Astrocyte (in vitro differentiated cells and primary cell): ENCODE results near the gene SHANK2. TPM values are rescaled to one million over a fixed set of nuclear protein-coding genes. Genes with fewer than 3 reads are reported as not detected.

Experiments
- DNase-seq: peaks from one replicate; pipeline ENCODE4 v3.0.0-alpha.2; 2010; ENCODE audit warnings: low read depth
- FAIRE-seq: peaks from 2 replicates; lab custom pipeline; 2011; peaks lifted over from hg19 to GRCh38; lab: Jason Lieb, UNC
- H2AFZ ChIP-seq: 2 replicates; pipeline ENCODE4 v1.6.0; 2012; ENCODE audit warnings: low read depth, low read length, inconsistent platforms
- H3K27ac ChIP-seq: 2 replicates; pipeline ENCODE4 v1.5.1; 2011; ENCODE audit warnings: low read depth, low read length, inconsistent platforms
- H3K27me3 ChIP-seq: 2 replicates; pipeline ENCODE4 v1.6.0; 2011; ENCODE audit warnings: low read length, inconsistent platforms; ENCODE audit not compliant: insufficient read depth
- H3K36me3 ChIP-seq: 2 replicates; pipeline ENCODE4 v1.5.1; 2011; ENCODE audit warnings: low read length, inconsistent platforms; ENCODE audit not compliant: insufficient read depth
- H3K4me1 ChIP-seq: 2 replicates; pipeline ENCODE4 v1.5.1; 2011; ENCODE audit warnings: low read length, inconsistent platforms; ENCODE audit not compliant: insufficient read depth
- H3K4me2 ChIP-seq: 2 replicates; pipeline ENCODE4 v1.6.0; 2012; ENCODE audit warnings: low read length, inconsistent platforms
- H3K4me3 ChIP-seq: 2 replicates; pipeline ENCODE4 v1.5.1; 2011; ENCODE audit warnings: low read depth, mild to moderate bottlenecking, low read length, inconsistent platforms; ENCODE audit not compliant: insufficient read depth
- H3K79me2 ChIP-seq: 2 replicates; pipeline ENCODE4 v1.6.0; 2012; ENCODE audit warnings: mild to moderate bottlenecking, low read length, inconsistent platforms; ENCODE audit not compliant: insufficient read depth
- H3K9ac ChIP-seq: 2 replicates; pipeline ENCODE4 v1.6.0; 2012; ENCODE audit warnings: mild to moderate bottlenecking, low read length, inconsistent platforms
- H3K9me3 ChIP-seq: 2 replicates; pipeline ENCODE4 v1.5.1; 2012; ENCODE audit warnings: low read depth, mild to moderate bottlenecking, low read length, inconsistent platforms; ENCODE audit not compliant: insufficient read depth
- H4K20me1 ChIP-seq: 2 replicates; pipeline ENCODE4 v1.6.0; 2012; ENCODE audit warnings: low read length, inconsistent platforms; ENCODE audit not compliant: insufficient read depth
- H3K27ac Mint-ChIP-seq: one replicate; pipeline ENCODE4 v1.8.0; 2021; ENCODE audit warnings: mild to moderate bottlenecking, mixed read lengths; ENCODE audit not compliant: unreplicated experiment
- H3K27me3 Mint-ChIP-seq: one replicate; pipeline ENCODE4 v1.8.0; 2021; ENCODE audit warnings: low read depth, mixed read lengths; ENCODE audit not compliant: unreplicated experiment
- H3K36me3 Mint-ChIP-seq: one replicate; pipeline ENCODE4 v1.8.0; 2021; ENCODE audit warnings: low read depth, mixed read lengths; ENCODE audit not compliant: unreplicated experiment
- H3K4me1 Mint-ChIP-seq: one replicate; pipeline ENCODE4 v1.8.0; 2021; ENCODE audit warnings: low read depth, mixed read lengths; ENCODE audit not compliant: unreplicated experiment
- H3K4me3 Mint-ChIP-seq: one replicate; pipeline ENCODE4 v1.8.0; 2021; ENCODE audit warnings: mild to moderate bottlenecking, moderate library complexity, mixed read lengths; ENCODE audit not compliant: unreplicated experiment
- H3K9me3 Mint-ChIP-seq: one replicate; pipeline ENCODE4 v1.8.0; 2021; ENCODE audit warnings: mild to moderate bottlenecking, mixed read lengths; ENCODE audit not compliant: unreplicated experiment
- CTCF ChIP-seq: IDR thresholded peaks from 2 replicates; pipeline ENCODE4 v1.5.1; 2011; ENCODE audit warnings: low read depth, mild to moderate bottlenecking, inconsistent platforms, low read length, moderate library complexity; ENCODE audit not compliant: insufficient read depth
- EZH2 ChIP-seq: IDR thresholded peaks from 2 replicates; pipeline ENCODE4 v1.6.1; 2012; ENCODE audit warnings: mild to moderate bottlenecking, low read length, inconsistent platforms; ENCODE audit not compliant: insufficient read depth
- total RNA-seq: library from RNA; stranded (reverse); gene quantifications from 2 replicates; pipeline ENCODE4 v1.2.1, GENCODE V29; 2021

Gene SHANK2
- total RNA-seq, 1 donor from 2014 or later = 10.1 TPM

- Mint-ChIP-seq H3K36me3 (peaks cover 4% of the 10 kb centered on the region), H3K4me1 (no peaks in the 10 kb centered on the region), H3K9me3 (no peaks in the 10 kb centered on the region), H3K27ac (no peak overlapping the region), H3K4me3 (no peak overlapping the region), H3K27me3 (peaks cover 25% of the 10 kb centered on the region)
- H4K20me1 ChIP-seq = no peaks in the 10 kb centered on the region
- H3K9me3 ChIP-seq = peaks cover 8% of the 10 kb centered on the region
- H3K36me3 ChIP-seq = no peaks in the 10 kb centered on the region
- no peaks in the 10 kb centered on the region for H3K79me2 ChIP-seq
- no peak for DNase-seq
- FAIRE-seq = no peak
- no peak overlapping the region for H3K9ac ChIP-seq
- H2AFZ ChIP-seq = no peak overlapping the region
- no peaks in the 10 kb centered on the region for H3K4me1 ChIP-seq
- H3K4me2 ChIP-seq = no peak overlapping the region
- no peak overlapping the region for H3K27ac ChIP-seq
- H3K4me3 ChIP-seq = no peak overlapping the region
- no peaks in the 10 kb centered on the region for H3K27me3 ChIP-seq
- TF ChIP-seq EZH2 = no peak
- TF ChIP-seq CTCF = no peak
Measured at GRCh38 chr11:71209181-71209580, 43.2 kb downstream of the SHANK2 start.

GRCh38 chr11:71208011-71208774 is 44.2 kb downstream of the SHANK2 start:
- Histone ChIP-seq H3K79me2 (no peaks in the 10 kb centered on the region), H3K9ac (no peak overlapping the region), H3K36me3 (no peaks in the 10 kb centered on the region), H3K4me2 (no peak overlapping the region), H4K20me1 (no peaks in the 10 kb centered on the region), H3K27me3 (no peaks in the 10 kb centered on the region), H3K4me1 (no peaks in the 10 kb centered on the region), H2AFZ (no peak overlapping the region), H3K27ac (no peak overlapping the region), H3K9me3 (peaks cover 8% of the 10 kb centered on the region), H3K4me3 (no peak overlapping the region)
- TF ChIP-seq EZH2 (no peak), CTCF (no peak)
- Mint-ChIP-seq H3K9me3 (no peaks in the 10 kb centered on the region), H3K4me3 (no peak overlapping the region), H3K36me3 (peaks cover 4% of the 10 kb centered on the region), H3K4me1 (no peaks in the 10 kb centered on the region), H3K27ac (no peak overlapping the region), H3K27me3 (peaks cover 22% of the 10 kb centered on the region)
- no peak for DNase-seq
- no peak for FAIRE-seq

GRCh38 chr11:71207563-71207962 is 44.8 kb downstream of the SHANK2 start:
- H3K27ac ChIP-seq = no peak overlapping the region
- H4K20me1 ChIP-seq = no peaks in the 10 kb centered on the region
- Mint-ChIP-seq H3K27ac (no peak overlapping the region), H3K9me3 (no peaks in the 10 kb centered on the region), H3K27me3 (peaks cover 20% of the 10 kb centered on the region), H3K4me1 (no peaks in the 10 kb centered on the region), H3K4me3 (no peak overlapping the region), H3K36me3 (peaks cover 4% of the 10 kb centered on the region)
- no peaks in the 10 kb centered on the region for H3K4me1 ChIP-seq
- FAIRE-seq = no peak
- DNase-seq = no peak
- no peak overlapping the region for H3K4me3 ChIP-seq
- H3K4me2 ChIP-seq = no peak overlapping the region
- no peak overlapping the region for H3K9ac ChIP-seq
- no peak overlapping the region for H2AFZ ChIP-seq
- no peaks in the 10 kb centered on the region for H3K36me3 ChIP-seq
- peaks cover 8% of the 10 kb centered on the region for H3K9me3 ChIP-seq
- no peak for TF ChIP-seq EZH2
- no peaks in the 10 kb centered on the region for H3K27me3 ChIP-seq
- no peaks in the 10 kb centered on the region for H3K79me2 ChIP-seq
